ENCODE results near the gene JADE1. TPM values are rescaled to one million over a fixed set of nuclear protein-coding genes. Genes with fewer than 3 reads are reported as not detected.

JADE1 gene
- 10 to 100 TPM; 57.1 to 58.4 TPM for total RNA-seq
- polyA plus RNA-seq (2013, experiment 1 of 2) = 30.2 TPM
- 35.9 TPM for polyA plus RNA-seq (2013, experiment 2 of 2)
- 67.4 to 218 (median 144) reads per million in 172 experiments for total RNA-seq

GRCh38 chr4:128809477-128810330 lies at the start of gene JADE1:
TSS of gene JADE1 (plus strand) at chr4:128809700. CDS start at chr4:128831759, 22,059 bp downstream.
- ChIA-PET CTCF (interaction anchor here (0.7 to 2.4 kb wide), 5 partner anchors 13 to 78 kb away, joined by 3 to 13 read pairs (median 4); no protein-coding TSS in a partner anchor), POLR2A (interaction anchor here (0.6 to 1.9 kb wide), 17 partner anchors 13 to 929 kb away, joined by 3 to 14 read pairs (median 3); partner anchors contain the start of genes ABHD18, LARP1B, MFSD8 and PGRMC2)
- DNase-seq = peak; percentile 82 to 95 (median 89)

DNA sequence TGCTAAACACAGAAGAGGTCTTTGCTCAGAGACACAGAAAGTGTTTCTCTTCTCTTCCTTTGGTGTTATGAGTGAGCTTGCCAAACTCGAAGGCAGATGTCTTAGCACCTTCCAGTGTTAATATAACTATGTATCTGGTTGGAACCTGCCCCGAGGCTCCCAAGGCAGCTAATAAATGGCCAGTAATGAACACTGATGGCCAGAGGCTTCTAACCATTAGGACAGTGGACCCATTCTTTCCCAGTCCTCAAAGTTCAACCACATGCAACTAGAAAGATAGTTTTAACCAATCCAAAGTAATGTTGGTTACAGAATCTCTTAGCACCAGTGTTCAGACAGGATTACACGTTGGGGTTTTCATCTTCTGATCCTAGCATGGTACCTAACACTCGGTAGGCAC lies 42.7 kb upstream of the JADE1 start:
- no peak overlapping the region for H3K27ac ChIP-seq (ENCODE audit: low read depth in 1 of 2, low read length in 2 of 2)
- ChIA-PET CTCF (no interaction called here), POLR2A (no interaction called here)
- H3K9me3 ChIP-seq (ENCODE audit: control insufficient read depth in 1 of 2, insufficient read depth in 1 of 2, low read length in 2 of 2) = no peaks in the 10 kb centered on the region
- Mint-ChIP-seq H3K4me3 (no peak overlapping the region), H3K4me1 (ENCODE audit: low read depth) (peaks cover 4% of the 10 kb centered on the region), H3K9me3 (no peaks in the 10 kb centered on the region), H3K36me3 (ENCODE audit: low read depth) (no peaks in the 10 kb centered on the region), H3K27ac (no peak overlapping the region), H3K27me3 (no peaks in the 10 kb centered on the region)
- no peak overlapping the region for H3K4me3 ChIP-seq (ENCODE audit: low read length)
- DNase-seq (no peak), ATAC-seq (ENCODE audit: poor library complexity) (no peak)
- TF ChIP-seq, protein P1, sequence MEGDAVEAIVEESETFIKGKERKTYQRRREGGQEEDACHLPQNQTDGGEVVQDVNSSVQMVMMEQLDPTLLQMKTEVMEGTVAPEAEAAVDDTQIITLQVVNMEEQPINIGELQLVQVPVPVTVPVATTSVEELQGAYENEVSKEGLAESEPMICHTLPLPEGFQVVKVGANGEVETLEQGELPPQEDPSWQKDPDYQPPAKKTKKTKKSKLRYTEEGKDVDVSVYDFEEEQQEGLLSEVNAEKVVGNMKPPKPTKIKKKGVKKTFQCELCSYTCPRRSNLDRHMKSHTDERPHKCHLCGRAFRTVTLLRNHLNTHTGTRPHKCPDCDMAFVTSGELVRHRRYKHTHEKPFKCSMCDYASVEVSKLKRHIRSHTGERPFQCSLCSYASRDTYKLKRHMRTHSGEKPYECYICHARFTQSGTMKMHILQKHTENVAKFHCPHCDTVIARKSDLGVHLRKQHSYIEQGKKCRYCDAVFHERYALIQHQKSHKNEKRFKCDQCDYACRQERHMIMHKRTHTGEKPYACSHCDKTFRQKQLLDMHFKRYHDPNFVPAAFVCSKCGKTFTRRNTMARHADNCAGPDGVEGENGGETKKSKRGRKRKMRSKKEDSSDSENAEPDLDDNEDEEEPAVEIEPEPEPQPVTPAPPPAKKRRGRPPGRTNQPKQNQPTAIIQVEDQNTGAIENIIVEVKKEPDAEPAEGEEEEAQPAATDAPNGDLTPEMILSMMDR (IDR thresholded peaks at IDR 0.05) = no peak
- no peaks in the 10 kb centered on the region for H3K4me1 ChIP-seq (ENCODE audit: insufficient read depth, low read length)
- no peaks in the 10 kb centered on the region for H3K27me3 ChIP-seq (ENCODE audit: control insufficient read depth in 1 of 2, insufficient read depth in 2 of 2, low read length in 2 of 2)
- intact Hi-C loops (cut with DNase I, micrococcal nuclease) = no loop called here
- no peaks in the 10 kb centered on the region for H3K36me3 ChIP-seq (ENCODE audit: insufficient read depth, low read length)

More at GRCh38 chr4:128809477-128810330, at the start of gene JADE1:
- TF ChIP-seq, protein P1 (IDR thresholded peaks at IDR 0.05) = peak; percentile 44
- Mint-ChIP-seq H3K27ac (peak within 1 kb of the TSS; percentile 93), H3K27me3 (no peaks in the 10 kb centered on the region), H3K9me3 (no peaks in the 10 kb centered on the region), H3K4me1 (ENCODE audit: low read depth) (peaks cover 17% of the 10 kb centered on the region), H3K4me3 (peak within 1 kb of the TSS; percentile 97), H3K36me3 (ENCODE audit: low read depth) (peaks cover 13% of the 10 kb centered on the region)
- Histone ChIP-seq H3K27ac (ENCODE audit: low read depth in 1 of 2, low read length in 2 of 2) (peak within 1 kb of the TSS; percentile 50 to 91), H3K4me3 (ENCODE audit: low read length) (peak within 1 kb of the TSS; percentile 80), H3K4me1 (ENCODE audit: insufficient read depth, low read length) (peaks cover 9% of the 10 kb centered on the region), H3K9me3 (ENCODE audit: control insufficient read depth in 1 of 2, insufficient read depth in 1 of 2, low read length in 2 of 2) (no peaks in the 10 kb centered on the region), H3K27me3 (ENCODE audit: control insufficient read depth in 1 of 2, insufficient read depth in 2 of 2, low read length in 2 of 2) (no peaks in the 10 kb centered on the region), H3K36me3 (ENCODE audit: insufficient read depth, low read length) (no peaks in the 10 kb centered on the region)
- peak; percentile 58 for ATAC-seq (ENCODE audit: poor library complexity)
- intact Hi-C loops (cut with DNase I, micrococcal nuclease) = loop anchor here (1.0 to 10.0 kb wide), 12 partner anchors 53 to 927 kb away; partner anchors contain the start of genes ABHD18 (in 1 of the 2), LARP1B (in 1 of the 2), MFSD8 (in 1 of the 2) and PGRMC2 (in 1 of the 2)

GRCh38 chr4:128768373-128768996 lies 41.0 kb upstream of the JADE1 start:
- no peaks in the 10 kb centered on the region for H3K27me3 Mint-ChIP-seq
- TF ChIP-seq, protein P1 (IDR thresholded peaks at IDR 0.05) = no peak
- ChIA-PET CTCF (no interaction called here), POLR2A (no interaction called here)
- H3K4me1 Mint-ChIP-seq (ENCODE audit: low read depth) = peaks cover 4% of the 10 kb centered on the region
- no peaks in the 10 kb centered on the region for H3K9me3 Mint-ChIP-seq
- no peak overlapping the region for H3K4me3 Mint-ChIP-seq
- Histone ChIP-seq H3K27me3 (ENCODE audit: control insufficient read depth in 1 of 2, insufficient read depth in 2 of 2, low read length in 2 of 2) (no peaks in the 10 kb centered on the region), H3K27ac (ENCODE audit: low read depth in 1 of 2, low read length in 2 of 2) (no peak overlapping the region), H3K4me1 (ENCODE audit: insufficient read depth, low read length) (no peaks in the 10 kb centered on the region), H3K9me3 (ENCODE audit: control insufficient read depth in 1 of 2, insufficient read depth in 1 of 2, low read length in 2 of 2) (no peaks in the 10 kb centered on the region), H3K36me3 (ENCODE audit: insufficient read depth, low read length) (no peaks in the 10 kb centered on the region), H3K4me3 (ENCODE audit: low read length) (no peak overlapping the region)
- no peak overlapping the region for H3K27ac Mint-ChIP-seq
- no peak for ATAC-seq (ENCODE audit: poor library complexity)
- intact Hi-C loops (cut with DNase I, micrococcal nuclease) = no loop called here
- H3K36me3 Mint-ChIP-seq (ENCODE audit: low read depth) = no peaks in the 10 kb centered on the region
- no peak for DNase-seq
